OCI-LY7 (cell line): Measurements from ENCODE around the gene COL25A1. TPM values are rescaled to one million over a fixed set of nuclear protein-coding genes. Genes with fewer than 3 reads are reported as not detected.

Experiments
- BruUV-seq: library from RNA; stranded (reverse); fragments of 400-500 nt; replicated peaks from 2 replicates; lab custom pipeline; 2021; lab: Mats Ljungman, UMichigan
- CTCF ChIA-PET: fragments of 300-600 bp; sonication (Branson Sonifier 250); formaldehyde crosslinking; loops from one replicate; lab custom pipeline; 2022; ENCODE audit warnings: antibody characterized with exemption; ENCODE audit not compliant: unreplicated experiment; lab: Charles Lee
- POLR2A ChIA-PET: fragments of 300-600 bp; sonication (Branson Sonifier 250); formaldehyde crosslinking; loops from one replicate; lab custom pipeline; 2022; ENCODE audit warnings: antibody characterized with exemption; lab: Charles Lee
- DNase-seq: peaks from one replicate; pipeline ENCODE4 v3.0.0-alpha.2; 2015; ENCODE audit warnings: low spot score
- H2AFZ ChIP-seq: fragments of 200-600 bp; sonication (generic), shearing (Covaris generic); 2 replicates; pipeline ENCODE4 v1.6.1; 2014; ENCODE audit warnings: mild to moderate bottlenecking, antibody characterized with exemption, low read length, moderate library complexity
- H3K27ac ChIP-seq: fragments of 200-600 bp; sonication (generic); 2 replicates; pipeline ENCODE4 v1.5.1; 2014; ENCODE audit warnings: mixed run types, low read depth, mild to moderate bottlenecking, moderate library complexity, low read length, inconsistent platforms; ENCODE audit not compliant: poor library complexity, severe bottlenecking
- H3K36me3 ChIP-seq: fragments of 200-600 bp; sonication (generic); 2 replicates; pipeline ENCODE4 v1.6.1; 2014; ENCODE audit warnings: mild to moderate bottlenecking, antibody characterized with exemption, low read length, moderate library complexity, mixed read lengths; ENCODE audit not compliant: insufficient read depth
- H3K4me1 ChIP-seq: fragments of 200-600 bp; sonication (generic); 2 replicates; pipeline ENCODE4 v1.5.1; 2014; ENCODE audit warnings: mild to moderate bottlenecking, low read length; ENCODE audit not compliant: insufficient read depth, poor library complexity, severe bottlenecking
- H3K4me2 ChIP-seq: fragments of 200-600 bp; sonication (generic); 2 replicates; pipeline ENCODE4 v1.6.1; 2014; ENCODE audit warnings: mild to moderate bottlenecking, low read length
- H3K4me3 ChIP-seq: fragments of 200-600 bp; sonication (generic); 2 replicates; pipeline ENCODE4 v1.5.1; 2014; ENCODE audit warnings: mild to moderate bottlenecking, low read depth, low read length; ENCODE audit not compliant: poor library complexity, severe bottlenecking
- H3K79me2 ChIP-seq: fragments of 200-600 bp; sonication (generic); 2 replicates; pipeline ENCODE4 v1.6.1; 2016; ENCODE audit warnings: low read depth, mild to moderate bottlenecking, low read length, moderate library complexity, mixed read lengths; ENCODE audit not compliant: insufficient read depth
- H3K9me2 ChIP-seq: fragments of 200-600 bp; sonication (generic); 2 replicates; pipeline ENCODE4 v1.6.1; 2016; ENCODE audit warnings: mild to moderate bottlenecking, low read length, mixed read lengths; ENCODE audit not compliant: insufficient read depth
- H3K9me3 ChIP-seq: fragments of 200-600 bp; sonication (generic); 2 replicates; pipeline ENCODE4 v1.6.1; 2014; ENCODE audit warnings: mild to moderate bottlenecking, mixed run types, low read length, mixed read lengths
- H4K20me1 ChIP-seq: fragments of 200-600 bp; sonication (generic); 2 replicates; pipeline ENCODE4 v1.6.1; 2014; ENCODE audit warnings: mild to moderate bottlenecking, antibody characterized with exemption, low read length, moderate library complexity, mixed read lengths; ENCODE audit not compliant: insufficient read depth
- CTCF ChIP-seq: fragments of 200-600 bp; sonication (generic); conservative IDR thresholded peaks from 2 replicates; pipeline ENCODE4 v1.5.1; 2014; ENCODE audit warnings: mild to moderate bottlenecking, antibody characterized with exemption, low read length, moderate library complexity, mixed read lengths
- EZH2phosphoT487 ChIP-seq: fragments of 200-600 bp; sonication (generic); IDR thresholded peaks from 2 replicates; pipeline ENCODE4 v1.6.1; 2018; ENCODE audit warnings: low read depth, borderline replicate concordance, mild to moderate bottlenecking, mixed run types, antibody characterized with exemption, low read length, moderate library complexity, mixed read lengths
- intact Hi-C: fragments of 100-400 bp; cut with micrococcal nuclease; formaldehyde crosslinking; loops from one replicate; pipeline ENCODE4 v1.10.0; 2022; ENCODE audit not compliant: unreplicated experiment
- total RNA-seq, 2 experiments: library from RNA; depleted of rRNA in 1 of 2; stranded (reverse); fragments of >200 nt in 1 of 2; shearing (Covaris generic) in 1 of 2; gene quantifications; 2 replicates each; pipeline ENCODE4 v1.2.3, GENCODE V29; 2014 to 2022

COL25A1 gene
- total RNA-seq, 2 experiments from 2014 or later, result not detected

DNA sequence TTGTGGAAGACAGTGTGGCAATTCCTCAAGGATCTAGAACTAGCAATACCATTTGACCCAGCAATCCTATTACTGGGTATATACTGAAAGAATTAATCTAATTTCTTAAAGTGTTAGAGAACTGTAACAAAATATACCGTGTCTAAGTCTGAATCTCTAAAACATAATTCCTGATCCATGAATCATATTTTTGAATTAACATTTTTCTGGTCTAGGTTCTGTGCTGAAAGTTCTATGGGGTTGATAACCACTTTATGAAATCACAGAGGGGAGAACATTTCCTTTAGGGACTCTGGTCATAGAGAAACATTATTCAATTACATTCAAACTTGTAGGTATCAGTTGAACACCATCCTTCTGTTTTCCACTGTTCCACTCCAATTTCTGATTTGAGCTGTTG is 447.7 kb downstream of the COL25A1 start:
- POLR2A ChIA-PET, result interaction anchor here (0.5 to 1.4 kb wide), 3 partner anchors 55 to 1409 kb away, joined by 3 read pairs; no protein-coding TSS in a partner anchor
- Histone ChIP-seq H3K4me2 (no peak overlapping the region), H3K4me1 (peaks cover 19% of the 10 kb centered on the region), H3K4me3 (no peak overlapping the region), H4K20me1 (no peaks in the 10 kb centered on the region), H3K9me2 (no peaks in the 10 kb centered on the region), H3K9me3 (no peaks in the 10 kb centered on the region), H3K27ac (no peak overlapping the region), H3K36me3 (no peaks in the 10 kb centered on the region), H2AFZ (no peak overlapping the region), H3K79me2 (no peaks in the 10 kb centered on the region)
- CTCF ChIA-PET, result no interaction called here
- BruUV-seq, result no TSS peak
- intact Hi-C loops, result no loop called here
- no peak for TF ChIP-seq CTCF
- TF ChIP-seq EZH2phosphoT487, result no peak
- no peak for DNase-seq

DNA sequence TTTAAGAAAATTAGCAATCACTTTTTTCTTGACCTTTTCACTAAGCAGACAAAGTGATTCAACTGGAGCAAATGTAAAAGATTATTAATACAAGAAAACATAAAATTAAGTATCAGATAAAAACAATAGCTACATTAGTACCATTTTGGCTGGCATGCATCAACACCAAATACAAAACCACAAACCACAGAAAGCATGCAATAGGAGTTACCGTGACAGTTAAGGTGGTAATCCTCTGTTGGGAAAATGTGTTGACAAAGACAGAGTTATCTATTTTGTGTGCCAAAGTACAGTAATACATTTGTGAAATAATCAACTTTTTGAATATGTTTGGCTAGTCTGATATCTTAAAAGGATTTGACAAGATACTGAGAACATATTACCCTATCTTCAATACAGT is 449.8 kb downstream of the COL25A1 start:
- Histone ChIP-seq H3K36me3 (no peaks in the 10 kb centered on the region), H3K9me2 (no peaks in the 10 kb centered on the region), H3K4me2 (no peak overlapping the region), H3K4me1 (peaks cover 30% of the 10 kb centered on the region), H3K79me2 (no peaks in the 10 kb centered on the region), H3K9me3 (no peaks in the 10 kb centered on the region), H3K4me3 (no peak overlapping the region), H3K27ac (no peak overlapping the region), H2AFZ (no peak overlapping the region), H4K20me1 (no peaks in the 10 kb centered on the region)
- CTCF ChIA-PET, result no interaction called here
- BruUV-seq, result no TSS peak
- no peak for DNase-seq
- intact Hi-C loops, result no loop called here
- POLR2A ChIA-PET, result no interaction called here
- no peak for TF ChIP-seq EZH2phosphoT487
- TF ChIP-seq CTCF, result no peak

DNA sequence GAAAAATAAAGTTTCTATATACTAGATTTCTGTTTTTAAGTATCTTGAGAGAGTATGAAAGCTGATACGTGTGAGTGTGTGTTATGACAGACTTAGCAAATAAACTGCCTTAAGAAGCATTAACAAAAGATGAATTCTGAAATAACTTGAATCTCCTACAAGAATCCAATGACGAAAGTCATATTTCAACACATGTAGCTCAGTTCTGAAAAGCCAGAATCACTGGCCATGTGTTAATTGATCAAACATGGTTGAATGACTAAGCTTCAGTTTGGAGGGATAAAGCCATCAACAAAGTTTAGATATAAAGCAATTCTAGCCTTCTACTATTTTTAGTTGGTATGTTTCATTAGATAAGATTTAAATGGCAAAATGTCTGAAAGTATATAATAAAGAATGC is 451.1 kb downstream of the COL25A1 start:
- H3K9me3 ChIP-seq, result no peaks in the 10 kb centered on the region
- H3K4me1 ChIP-seq, result peaks cover 30% of the 10 kb centered on the region
- H3K27ac ChIP-seq, result no peak overlapping the region
- no peaks in the 10 kb centered on the region for H4K20me1 ChIP-seq
- intact Hi-C loops, result no loop called here
- CTCF ChIA-PET, result no interaction called here
- no peak overlapping the region for H3K4me3 ChIP-seq
- no peak overlapping the region for H3K4me2 ChIP-seq
- POLR2A ChIA-PET, result interaction anchor here (0.6 to 1.0 kb wide), 4 partner anchors 13 to 981 kb away, joined by 3 to 4 read pairs (median 4); no protein-coding TSS in a partner anchor
- no peak overlapping the region for H2AFZ ChIP-seq
- no peak for DNase-seq
- no peaks in the 10 kb centered on the region for H3K36me3 ChIP-seq
- BruUV-seq, result no TSS peak
- no peaks in the 10 kb centered on the region for H3K79me2 ChIP-seq
- no peak for TF ChIP-seq EZH2phosphoT487
- no peak for TF ChIP-seq CTCF
- H3K9me2 ChIP-seq, result no peaks in the 10 kb centered on the region
